Stomach (tissue), 4 donors: ENCODE results near the gene SCP2.

Source experiments
- POLR2A ChIP-seq, 4 donors: fragments of 450-650 bp; IDR thresholded peaks; one replicate each; pipeline ENCODE4 v1.6.1; 2016; ENCODE audit warnings: antibody characterized with exemption in 4 of 4, control low read depth in 2 of 4, mild to moderate bottlenecking in 1 of 4, moderate library complexity in 1 of 4
- POLR2AphosphoS5 ChIP-seq, 3 donors: sonication (generic); formaldehyde crosslinking; IDR thresholded peaks; one replicate each; pipeline ENCODE4 v1.6.1; 2016; ENCODE audit warnings: antibody characterized with exemption in 3 of 3
- TF ChIP-seq, protein P1 (sequence below), 7 experiments: fragments of 450-650 bp in 4 of 7; fragments of 200-600 bp in 3 of 7; sonication (generic) in 3 of 7; IDR thresholded peaks; one replicate each; pipeline ENCODE4 v1.5.1; 2016 to 2019; ENCODE audit warnings: antibody characterized with exemption in 7 of 7, control low read depth in 2 of 7, mild to moderate bottlenecking in 1 of 7

DNA sequence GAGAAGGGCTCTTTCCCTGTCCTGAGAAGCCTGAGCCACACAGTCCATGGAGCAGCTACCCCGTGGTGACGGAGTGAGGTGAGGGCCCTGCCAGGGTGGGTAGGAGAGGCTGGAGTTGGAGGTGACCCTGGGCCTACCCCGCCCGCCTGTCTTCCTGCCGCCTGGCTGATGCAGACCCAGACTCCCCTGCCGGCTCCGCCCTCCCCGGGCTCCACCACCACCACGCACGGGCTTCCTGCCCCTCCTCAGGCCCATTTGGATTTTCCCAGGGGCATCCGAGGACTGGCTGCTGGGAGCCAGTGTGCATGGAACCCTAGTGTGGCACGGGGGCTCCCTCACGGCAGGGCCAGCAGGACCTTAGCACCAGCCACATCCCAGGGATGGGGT is 167.4 kb downstream of the SCP2 start:
- TF ChIP-seq, protein P1, sequence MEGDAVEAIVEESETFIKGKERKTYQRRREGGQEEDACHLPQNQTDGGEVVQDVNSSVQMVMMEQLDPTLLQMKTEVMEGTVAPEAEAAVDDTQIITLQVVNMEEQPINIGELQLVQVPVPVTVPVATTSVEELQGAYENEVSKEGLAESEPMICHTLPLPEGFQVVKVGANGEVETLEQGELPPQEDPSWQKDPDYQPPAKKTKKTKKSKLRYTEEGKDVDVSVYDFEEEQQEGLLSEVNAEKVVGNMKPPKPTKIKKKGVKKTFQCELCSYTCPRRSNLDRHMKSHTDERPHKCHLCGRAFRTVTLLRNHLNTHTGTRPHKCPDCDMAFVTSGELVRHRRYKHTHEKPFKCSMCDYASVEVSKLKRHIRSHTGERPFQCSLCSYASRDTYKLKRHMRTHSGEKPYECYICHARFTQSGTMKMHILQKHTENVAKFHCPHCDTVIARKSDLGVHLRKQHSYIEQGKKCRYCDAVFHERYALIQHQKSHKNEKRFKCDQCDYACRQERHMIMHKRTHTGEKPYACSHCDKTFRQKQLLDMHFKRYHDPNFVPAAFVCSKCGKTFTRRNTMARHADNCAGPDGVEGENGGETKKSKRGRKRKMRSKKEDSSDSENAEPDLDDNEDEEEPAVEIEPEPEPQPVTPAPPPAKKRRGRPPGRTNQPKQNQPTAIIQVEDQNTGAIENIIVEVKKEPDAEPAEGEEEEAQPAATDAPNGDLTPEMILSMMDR (IDR thresholded peaks at IDR 0.05): no peak
- TF ChIP-seq POLR2AphosphoS5 (IDR thresholded peaks at IDR 0.05): no peak
- no peak for TF ChIP-seq POLR2A (IDR thresholded peaks at IDR 0.05)
